ENCODE measurements around the gene FER. TPM values are rescaled to one million over a fixed set of nuclear protein-coding genes. Genes with fewer than 3 reads are reported as not detected.

The FER gene
- polyA plus RNA-seq, 1 donor from 2014 or later, result 8.5 TPM

DNA sequence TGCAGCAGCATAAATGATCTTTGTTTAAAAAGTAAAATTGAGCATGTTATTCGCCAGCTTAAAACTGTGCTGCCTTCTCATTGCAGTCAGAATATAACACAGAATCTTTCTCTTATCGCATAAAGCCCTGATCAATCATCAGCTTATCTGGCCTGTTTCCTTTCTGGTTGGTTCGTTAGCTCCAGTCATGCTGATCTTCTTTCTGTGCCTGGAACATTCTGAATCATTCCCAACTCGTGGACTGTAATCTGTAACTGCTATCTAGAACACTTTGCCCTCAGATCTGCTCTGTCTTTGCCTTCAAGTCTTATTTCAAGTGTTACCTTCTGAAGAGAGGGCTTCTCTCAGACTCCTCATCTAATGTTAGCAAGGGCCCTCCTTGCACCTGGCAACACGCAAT is 11.9 kb upstream of the FER start:
- Histone ChIP-seq H3F3A (ENCODE audit: insufficient read depth, low read length, poor library complexity, severe bottlenecking) (no peaks in the 10 kb centered on the region), H3K79me2 (replicated peaks; ENCODE audit: insufficient read depth, low read length) (no peaks in the 10 kb centered on the region), H3K9me3 (ENCODE audit: low read length) (no peaks in the 10 kb centered on the region), H3K9ac (ENCODE audit: low read length) (no peak overlapping the region), H3K27ac (ENCODE audit: low read length) (no peak overlapping the region), H2AFZ (ENCODE audit: low read depth, low read length) (no peak overlapping the region), H4K20me1 (ENCODE audit: insufficient read depth) (no peaks in the 10 kb centered on the region), H3K36me3 (ENCODE audit: insufficient read depth, low read length) (no peaks in the 10 kb centered on the region), H3K4me3 (ENCODE audit: low read length) (no peak overlapping the region), H3K27me3 (ENCODE audit: insufficient read depth, low read depth, low read length) (no peaks in the 10 kb centered on the region), H3K4me2 (ENCODE audit: low read length) (no peak overlapping the region), H3K9me2 (ENCODE audit: insufficient read depth, low read length) (no peaks in the 10 kb centered on the region)
- TF ChIP-seq TAF1 (IDR thresholded peaks at IDR 0.05; ENCODE audit: low read depth), result no peak
- TF ChIP-seq, protein P1, sequence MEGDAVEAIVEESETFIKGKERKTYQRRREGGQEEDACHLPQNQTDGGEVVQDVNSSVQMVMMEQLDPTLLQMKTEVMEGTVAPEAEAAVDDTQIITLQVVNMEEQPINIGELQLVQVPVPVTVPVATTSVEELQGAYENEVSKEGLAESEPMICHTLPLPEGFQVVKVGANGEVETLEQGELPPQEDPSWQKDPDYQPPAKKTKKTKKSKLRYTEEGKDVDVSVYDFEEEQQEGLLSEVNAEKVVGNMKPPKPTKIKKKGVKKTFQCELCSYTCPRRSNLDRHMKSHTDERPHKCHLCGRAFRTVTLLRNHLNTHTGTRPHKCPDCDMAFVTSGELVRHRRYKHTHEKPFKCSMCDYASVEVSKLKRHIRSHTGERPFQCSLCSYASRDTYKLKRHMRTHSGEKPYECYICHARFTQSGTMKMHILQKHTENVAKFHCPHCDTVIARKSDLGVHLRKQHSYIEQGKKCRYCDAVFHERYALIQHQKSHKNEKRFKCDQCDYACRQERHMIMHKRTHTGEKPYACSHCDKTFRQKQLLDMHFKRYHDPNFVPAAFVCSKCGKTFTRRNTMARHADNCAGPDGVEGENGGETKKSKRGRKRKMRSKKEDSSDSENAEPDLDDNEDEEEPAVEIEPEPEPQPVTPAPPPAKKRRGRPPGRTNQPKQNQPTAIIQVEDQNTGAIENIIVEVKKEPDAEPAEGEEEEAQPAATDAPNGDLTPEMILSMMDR (IDR thresholded peaks at IDR 0.05; ENCODE audit: poor library complexity, severe bottlenecking), result no peak
- TF ChIP-seq EP300 (conservative IDR thresholded peaks at IDR 0.05; ENCODE audit: poor library complexity, severe bottlenecking), result no peak
- TF ChIP-seq EZH2 (IDR thresholded peaks at IDR 0.05; ENCODE audit: borderline replicate concordance, insufficient read depth, low read length, poor library complexity, severe bottlenecking), result no peak
- TF ChIP-seq RAD21 (conservative IDR thresholded peaks at IDR 0.05), result no peak
- no peak for TF ChIP-seq MXI1 (conservative IDR thresholded peaks at IDR 0.05; ENCODE audit: poor library complexity, severe bottlenecking)
- no peak for TF ChIP-seq POLR2AphosphoS5 (IDR thresholded peaks at IDR 0.05)
- TF ChIP-seq, protein P2, sequence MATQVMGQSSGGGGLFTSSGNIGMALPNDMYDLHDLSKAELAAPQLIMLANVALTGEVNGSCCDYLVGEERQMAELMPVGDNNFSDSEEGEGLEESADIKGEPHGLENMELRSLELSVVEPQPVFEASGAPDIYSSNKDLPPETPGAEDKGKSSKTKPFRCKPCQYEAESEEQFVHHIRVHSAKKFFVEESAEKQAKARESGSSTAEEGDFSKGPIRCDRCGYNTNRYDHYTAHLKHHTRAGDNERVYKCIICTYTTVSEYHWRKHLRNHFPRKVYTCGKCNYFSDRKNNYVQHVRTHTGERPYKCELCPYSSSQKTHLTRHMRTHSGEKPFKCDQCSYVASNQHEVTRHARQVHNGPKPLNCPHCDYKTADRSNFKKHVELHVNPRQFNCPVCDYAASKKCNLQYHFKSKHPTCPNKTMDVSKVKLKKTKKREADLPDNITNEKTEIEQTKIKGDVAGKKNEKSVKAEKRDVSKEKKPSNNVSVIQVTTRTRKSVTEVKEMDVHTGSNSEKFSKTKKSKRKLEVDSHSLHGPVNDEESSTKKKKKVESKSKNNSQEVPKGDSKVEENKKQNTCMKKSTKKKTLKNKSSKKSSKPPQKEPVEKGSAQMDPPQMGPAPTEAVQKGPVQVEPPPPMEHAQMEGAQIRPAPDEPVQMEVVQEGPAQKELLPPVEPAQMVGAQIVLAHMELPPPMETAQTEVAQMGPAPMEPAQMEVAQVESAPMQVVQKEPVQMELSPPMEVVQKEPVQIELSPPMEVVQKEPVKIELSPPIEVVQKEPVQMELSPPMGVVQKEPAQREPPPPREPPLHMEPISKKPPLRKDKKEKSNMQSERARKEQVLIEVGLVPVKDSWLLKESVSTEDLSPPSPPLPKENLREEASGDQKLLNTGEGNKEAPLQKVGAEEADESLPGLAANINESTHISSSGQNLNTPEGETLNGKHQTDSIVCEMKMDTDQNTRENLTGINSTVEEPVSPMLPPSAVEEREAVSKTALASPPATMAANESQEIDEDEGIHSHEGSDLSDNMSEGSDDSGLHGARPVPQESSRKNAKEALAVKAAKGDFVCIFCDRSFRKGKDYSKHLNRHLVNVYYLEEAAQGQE (IDR thresholded peaks at IDR 0.05; ENCODE audit: borderline replicate concordance), result no peak
- TF ChIP-seq SMC3 (conservative IDR thresholded peaks at IDR 0.05; ENCODE audit: poor library complexity), result no peak

DNA sequence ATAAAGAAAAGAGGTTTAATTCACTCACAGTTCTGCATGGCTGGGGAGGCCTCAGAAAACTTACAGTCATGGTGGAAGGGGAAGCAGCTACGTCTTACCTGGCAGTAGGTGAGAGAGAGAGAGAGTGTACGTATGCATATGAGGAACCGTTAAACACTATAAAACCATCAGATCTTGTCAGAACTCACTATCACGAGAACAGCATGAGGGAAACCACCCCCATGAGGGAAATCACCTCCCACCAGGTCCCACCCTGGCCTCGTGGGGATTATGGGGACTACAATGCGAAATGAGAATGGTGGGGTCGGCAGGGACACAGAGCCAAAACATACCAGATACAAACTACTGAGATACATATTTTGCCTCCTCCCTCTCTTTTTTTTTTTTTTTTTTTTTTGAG is 10.8 kb upstream of the FER start:
- Histone ChIP-seq H3K27me3 (ENCODE audit: insufficient read depth, low read depth, low read length) (no peaks in the 10 kb centered on the region), H2AFZ (ENCODE audit: low read depth, low read length) (no peak overlapping the region), H3K4me2 (ENCODE audit: low read length) (no peak overlapping the region), H3K36me3 (ENCODE audit: insufficient read depth, low read length) (no peaks in the 10 kb centered on the region), H3F3A (ENCODE audit: insufficient read depth, low read length, poor library complexity, severe bottlenecking) (no peaks in the 10 kb centered on the region), H3K9me3 (ENCODE audit: low read length) (no peaks in the 10 kb centered on the region), H4K20me1 (ENCODE audit: insufficient read depth) (no peaks in the 10 kb centered on the region), H3K9ac (ENCODE audit: low read length) (no peak overlapping the region), H3K27ac (ENCODE audit: low read length) (no peak overlapping the region), H3K9me2 (ENCODE audit: insufficient read depth, low read length) (no peaks in the 10 kb centered on the region), H3K4me3 (ENCODE audit: low read length) (no peak overlapping the region), H3K79me2 (replicated peaks; ENCODE audit: insufficient read depth, low read length) (no peaks in the 10 kb centered on the region)
- TF ChIP-seq MXI1 (conservative IDR thresholded peaks at IDR 0.05; ENCODE audit: poor library complexity, severe bottlenecking) (no peak), EP300 (conservative IDR thresholded peaks at IDR 0.05; ENCODE audit: poor library complexity, severe bottlenecking) (no peak), EZH2 (IDR thresholded peaks at IDR 0.05; ENCODE audit: borderline replicate concordance, insufficient read depth, low read length, poor library complexity, severe bottlenecking) (no peak), POLR2AphosphoS5 (IDR thresholded peaks at IDR 0.05) (no peak), RAD21 (conservative IDR thresholded peaks at IDR 0.05) (no peak), SMC3 (conservative IDR thresholded peaks at IDR 0.05; ENCODE audit: poor library complexity) (no peak), TAF1 (IDR thresholded peaks at IDR 0.05; ENCODE audit: low read depth) (no peak)
- TF ChIP-seq, protein P2 (IDR thresholded peaks at IDR 0.05; ENCODE audit: borderline replicate concordance), result no peak
- TF ChIP-seq, protein P1 (IDR thresholded peaks at IDR 0.05; ENCODE audit: poor library complexity, severe bottlenecking), result no peak
